GM12892 (cell line): Measurements from ENCODE around the gene CDKAL1.

Experiments
- POLR2A ChIP-seq: IDR thresholded peaks from 2 replicates; pipeline ENCODE4 v1.6.1; 2011; ENCODE audit warnings: low read depth, low read length, control low read depth
- TAF1 ChIP-seq: IDR thresholded peaks from 2 replicates; pipeline ENCODE4 v1.6.1; 2011; ENCODE audit warnings: low read depth, mild to moderate bottlenecking, control low read depth, low read length, borderline replicate concordance

GRCh38 chr6:20949138-20949537, 414.9 kb downstream of the CDKAL1 start:
- no peak for TF ChIP-seq TAF1
- no peak for TF ChIP-seq POLR2A
